ENCODE measurements around the gene XIST.

Gene XIST

DNA sequence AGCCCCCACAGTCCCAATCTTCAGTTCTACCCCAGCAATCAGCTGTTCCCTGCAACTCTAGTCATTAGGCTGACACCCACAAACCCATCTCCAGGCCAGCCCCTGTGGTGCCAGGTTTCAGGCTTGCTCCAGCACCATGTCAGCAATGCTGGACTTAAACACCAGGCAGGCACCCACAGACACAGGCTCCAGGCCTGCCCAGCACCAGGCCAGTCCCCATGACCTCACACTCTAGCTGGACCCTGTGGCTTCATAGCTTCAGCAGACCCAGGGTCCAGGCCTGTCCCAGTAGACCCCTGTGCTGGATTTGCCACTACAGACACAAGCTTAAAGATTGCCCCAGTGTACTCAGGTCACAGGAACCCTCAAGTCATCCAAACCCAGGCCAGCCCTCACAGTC is 10.8 kb upstream of the XIST start:
- no peak overlapping the region for H3K27ac ChIP-seq
- TF ChIP-seq, protein P1, sequence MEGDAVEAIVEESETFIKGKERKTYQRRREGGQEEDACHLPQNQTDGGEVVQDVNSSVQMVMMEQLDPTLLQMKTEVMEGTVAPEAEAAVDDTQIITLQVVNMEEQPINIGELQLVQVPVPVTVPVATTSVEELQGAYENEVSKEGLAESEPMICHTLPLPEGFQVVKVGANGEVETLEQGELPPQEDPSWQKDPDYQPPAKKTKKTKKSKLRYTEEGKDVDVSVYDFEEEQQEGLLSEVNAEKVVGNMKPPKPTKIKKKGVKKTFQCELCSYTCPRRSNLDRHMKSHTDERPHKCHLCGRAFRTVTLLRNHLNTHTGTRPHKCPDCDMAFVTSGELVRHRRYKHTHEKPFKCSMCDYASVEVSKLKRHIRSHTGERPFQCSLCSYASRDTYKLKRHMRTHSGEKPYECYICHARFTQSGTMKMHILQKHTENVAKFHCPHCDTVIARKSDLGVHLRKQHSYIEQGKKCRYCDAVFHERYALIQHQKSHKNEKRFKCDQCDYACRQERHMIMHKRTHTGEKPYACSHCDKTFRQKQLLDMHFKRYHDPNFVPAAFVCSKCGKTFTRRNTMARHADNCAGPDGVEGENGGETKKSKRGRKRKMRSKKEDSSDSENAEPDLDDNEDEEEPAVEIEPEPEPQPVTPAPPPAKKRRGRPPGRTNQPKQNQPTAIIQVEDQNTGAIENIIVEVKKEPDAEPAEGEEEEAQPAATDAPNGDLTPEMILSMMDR (conservative IDR thresholded peaks at IDR 0.05), result no peak
- no peak for TF ChIP-seq ZFX (IDR thresholded peaks at IDR 0.05)

DNA sequence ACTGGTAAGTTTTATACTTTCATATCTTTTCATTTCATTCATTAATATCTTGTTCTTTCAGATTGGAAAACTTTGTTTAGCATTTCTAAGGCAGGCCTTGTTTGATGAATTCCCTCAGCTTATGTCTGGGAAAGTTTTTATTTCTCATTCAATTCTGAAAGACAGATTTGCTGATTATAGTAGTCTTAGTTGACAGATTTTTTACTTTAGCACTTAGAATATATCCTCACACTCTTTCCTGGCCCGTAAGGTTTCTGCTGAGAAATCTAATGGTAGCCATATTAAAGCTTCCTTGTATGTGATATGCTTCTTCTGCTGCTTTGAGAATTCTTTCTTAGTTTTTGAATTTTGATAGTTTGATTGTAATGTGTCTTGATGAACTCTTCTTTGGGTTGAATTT is 7.1 kb upstream of the XIST start:
- no peak for TF ChIP-seq ZFX (IDR thresholded peaks at IDR 0.05)
- TF ChIP-seq, protein P1 (conservative IDR thresholded peaks at IDR 0.05), result no peak
- H3K27ac ChIP-seq, result no peak overlapping the region

DNA sequence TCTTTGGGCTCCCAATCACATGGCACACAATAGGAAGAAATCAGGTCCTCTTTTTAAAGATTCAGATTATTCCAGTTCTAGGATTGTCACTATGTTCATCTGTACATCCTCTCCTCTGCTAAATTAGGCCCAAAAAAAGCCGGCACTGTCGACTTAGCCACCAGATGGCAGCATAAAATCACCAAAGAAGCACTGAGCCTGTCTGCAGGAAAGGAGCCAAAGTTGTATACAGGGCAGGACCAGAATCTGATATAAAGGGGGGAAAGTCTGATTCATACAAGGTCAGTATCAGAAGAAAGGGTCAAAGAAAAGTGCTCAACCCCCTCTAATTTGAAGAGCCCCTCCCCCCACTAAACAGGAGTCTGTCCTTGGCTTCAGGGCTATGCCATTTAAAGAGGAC is 3.0 kb upstream of the XIST start:
- TF ChIP-seq, protein P1 (conservative IDR thresholded peaks at IDR 0.05), result peak; percentile 67
- no peak for TF ChIP-seq ZFX (IDR thresholded peaks at IDR 0.05)
- no peak overlapping the region for H3K27ac ChIP-seq

DNA sequence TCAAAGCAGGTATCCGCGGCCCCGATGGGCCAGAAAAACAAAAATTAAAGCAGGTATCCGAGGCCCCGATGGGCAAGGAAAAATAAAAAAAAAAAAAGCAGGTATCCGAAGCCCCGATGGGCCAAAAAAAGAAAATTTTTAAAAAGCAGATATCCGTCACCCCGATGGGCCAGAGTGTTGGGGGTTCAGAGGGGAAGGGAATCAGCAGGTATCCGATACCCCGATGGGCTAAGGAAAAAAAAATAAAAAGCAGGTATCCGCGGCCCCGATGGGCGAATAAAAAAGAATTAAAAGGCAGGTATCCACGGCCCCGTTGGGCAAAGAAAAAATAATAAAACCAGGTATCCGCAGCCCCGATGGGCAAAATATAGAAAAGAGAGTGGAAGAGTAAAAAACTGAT is 492 bp downstream of the XIST start:
- no peak overlapping the region for H3K27ac ChIP-seq
- no peak for TF ChIP-seq ZFX (IDR thresholded peaks at IDR 0.05)
- TF ChIP-seq, protein P1 (conservative IDR thresholded peaks at IDR 0.05), result no peak

DNA sequence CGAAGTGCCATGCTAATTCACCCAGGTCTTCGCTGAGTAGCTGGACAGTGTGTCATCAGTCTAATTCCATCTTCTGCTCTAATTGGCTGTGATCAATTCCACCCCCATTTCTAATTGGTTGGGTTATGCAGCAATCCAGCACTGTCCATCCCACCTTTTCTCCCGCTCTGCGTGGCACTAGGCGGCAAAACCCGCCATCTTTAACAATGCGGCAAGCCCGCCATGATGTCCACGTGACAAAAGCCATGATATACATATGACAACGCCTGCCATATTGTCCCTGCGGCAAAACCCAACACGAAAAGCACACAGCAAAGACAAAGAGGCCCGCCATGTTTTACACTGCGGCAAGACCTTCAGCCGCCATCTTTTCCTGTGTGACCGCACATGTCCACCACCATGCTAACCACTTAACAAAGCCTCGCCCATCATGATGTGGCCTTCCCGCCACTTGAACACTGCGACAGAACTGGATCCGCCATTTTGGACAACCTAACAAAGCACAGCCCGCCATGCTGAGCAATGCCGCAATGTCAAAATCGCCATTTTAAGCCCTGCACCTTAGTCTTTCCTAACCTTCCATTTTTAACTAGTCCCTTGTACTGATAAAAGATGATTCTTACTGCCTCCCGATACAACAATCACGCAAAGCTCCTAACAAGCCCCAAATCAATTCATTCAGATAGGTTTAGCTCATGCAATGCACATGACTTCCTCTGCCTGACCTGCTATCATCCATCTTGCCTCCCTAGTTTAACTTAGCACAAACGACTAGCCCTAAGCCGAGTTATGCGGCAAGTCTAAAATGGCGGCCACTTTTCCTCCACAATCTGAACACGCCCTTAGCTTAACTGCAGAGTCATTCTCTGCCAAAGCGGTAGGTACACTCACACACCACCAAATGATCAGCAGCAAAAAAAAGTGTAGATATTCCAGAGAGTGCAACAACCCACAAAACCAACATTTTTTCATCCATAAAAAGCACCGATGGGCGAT is 1.2 kb downstream of the XIST start:
- H3K27ac ChIP-seq, result no peak overlapping the region

DNA sequence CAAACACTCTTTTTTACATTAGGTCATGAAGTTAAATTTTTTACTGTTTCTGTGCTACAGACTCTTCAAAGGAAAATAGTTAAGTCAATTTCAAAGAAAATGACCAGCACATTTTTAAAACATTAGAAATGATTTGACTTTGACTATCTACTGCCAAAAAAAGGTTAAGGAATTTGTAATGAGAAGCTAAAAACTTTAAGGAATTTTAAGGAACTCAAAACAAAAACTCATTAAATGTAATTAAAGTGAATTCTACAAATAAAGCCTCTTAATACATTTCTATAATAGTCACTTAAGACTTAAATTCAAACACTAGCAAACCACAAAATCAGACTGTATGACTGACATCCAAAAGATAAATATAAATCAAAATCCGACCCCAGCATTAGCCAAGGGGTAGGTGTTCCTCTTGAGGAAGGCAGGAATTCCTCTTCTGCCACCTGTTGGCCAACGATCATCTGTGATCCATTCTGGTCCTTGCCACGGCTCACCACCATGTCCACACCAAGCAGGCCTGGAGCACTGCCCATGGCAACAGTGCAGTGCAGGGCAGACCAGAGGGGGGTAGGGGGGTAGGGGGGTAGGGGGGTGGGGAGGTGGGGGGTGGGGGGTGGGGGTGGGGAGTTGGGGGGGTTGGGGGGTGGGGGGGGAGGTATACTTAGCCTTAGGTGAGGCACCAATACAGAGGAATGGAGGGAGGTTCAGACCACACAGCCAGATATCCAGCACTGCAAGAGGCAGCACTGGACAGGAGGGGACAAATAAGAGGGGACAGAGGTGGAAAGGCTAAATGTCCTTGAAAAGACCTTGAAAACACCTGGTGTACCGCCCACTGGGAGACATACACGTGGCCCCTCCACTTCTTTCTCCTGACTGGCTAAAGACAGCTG is 2.1 kb downstream of the XIST start:
- H3K27ac ChIP-seq, result no peak overlapping the region

More for the DNA sequence above, 1.2 kb downstream of the XIST start:
- no peak for TF ChIP-seq ZFX (IDR thresholded peaks at IDR 0.05)
- TF ChIP-seq, protein P1 (conservative IDR thresholded peaks at IDR 0.05), result no peak

More for the DNA sequence above, 2.1 kb downstream of the XIST start:
- TF ChIP-seq ZFX (IDR thresholded peaks at IDR 0.05), result no peak
- TF ChIP-seq, protein P1 (conservative IDR thresholded peaks at IDR 0.05), result peak; percentile 15

All from C4-2B (cell line).